Measurements from ENCODE around the gene PPIL4.

PPIL4 gene

DNA sequence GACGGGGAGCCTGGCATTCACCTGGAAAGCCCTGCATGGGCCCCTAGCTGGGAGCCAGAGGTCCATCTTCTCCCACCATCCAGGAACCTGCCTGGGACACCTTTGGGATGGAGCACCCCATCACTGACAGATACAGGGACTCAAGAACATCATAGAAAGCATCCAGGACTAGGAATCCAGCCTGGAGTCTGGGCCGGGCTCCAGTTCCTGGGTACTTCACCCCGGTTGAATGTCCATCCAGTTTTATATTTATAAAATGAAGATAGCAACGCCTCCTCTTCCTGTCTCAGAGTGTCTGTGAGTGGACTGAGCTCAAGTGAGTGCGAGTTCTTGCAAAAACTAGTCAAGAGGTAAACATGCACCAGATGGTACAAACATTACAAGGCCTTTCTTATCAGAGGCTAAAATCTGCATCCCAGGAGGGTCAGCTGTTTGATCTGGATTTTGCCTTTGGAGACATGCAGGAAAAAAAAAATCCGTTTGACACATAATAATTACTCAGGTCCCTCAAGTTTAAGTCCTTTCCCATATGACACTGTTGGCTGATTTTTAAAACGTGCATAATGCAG is 88.4 kb downstream of the PPIL4 start:
- no peak for DNase-seq

DNA sequence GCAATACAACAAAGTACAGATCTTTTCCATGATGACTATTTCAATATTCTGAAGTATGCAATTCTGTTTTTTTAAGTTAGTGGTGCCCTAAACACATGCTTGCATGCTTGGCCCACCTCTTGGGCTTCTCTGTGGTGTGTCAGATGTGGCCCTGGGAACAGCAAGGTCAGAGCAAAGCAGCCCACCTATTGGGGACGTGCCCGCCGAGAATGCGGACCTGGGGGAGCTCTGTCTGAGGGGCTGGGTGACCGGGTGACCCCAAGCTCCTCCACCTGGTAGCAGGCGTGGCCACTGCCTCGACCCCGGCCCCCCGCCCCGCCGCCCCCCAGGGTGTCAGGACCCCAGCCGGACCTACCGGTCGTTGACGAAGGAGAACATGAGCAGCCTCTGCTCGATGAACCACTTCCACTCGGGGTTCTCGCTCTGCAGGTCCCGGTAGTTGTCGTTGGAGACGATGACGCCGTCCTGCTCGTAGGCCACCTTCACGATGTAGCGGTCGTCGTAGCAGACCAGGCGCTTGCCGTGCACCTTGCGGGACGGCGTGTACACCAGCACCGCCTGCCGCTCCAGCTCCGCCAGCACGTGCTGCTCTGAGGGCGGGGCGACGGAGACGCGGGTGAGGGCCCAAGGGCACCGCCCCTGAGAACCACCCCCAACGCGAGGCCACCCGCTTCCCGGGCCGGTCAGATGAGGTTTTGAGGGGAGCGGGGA is 89.4 kb downstream of the PPIL4 start:
- no peak for DNase-seq

- DNase-seq, result no peak
Measured at GRCh38 chr6:149455031-149455732, 90.7 kb downstream of the PPIL4 start.

Data from AML-193 (cell line).